Glutamatergic neuron (in vitro differentiated cells): ENCODE results near the gene TRAF1. TPM values are rescaled to one million over a fixed set of nuclear protein-coding genes. Genes with fewer than 3 reads are reported as not detected.

Source experiments
- DNase-seq: peaks from one replicate; pipeline ENCODE4 v3.0.0; 2022
- H3K27ac Mint-ChIP-seq: one replicate; pipeline ENCODE4 v1.8.0; 2020; ENCODE audit warnings: mild to moderate bottlenecking, mixed read lengths, inconsistent platforms; ENCODE audit not compliant: unreplicated experiment
- H3K27me3 Mint-ChIP-seq: one replicate; pipeline ENCODE4 v1.8.0; 2020; ENCODE audit warnings: mild to moderate bottlenecking, moderate library complexity, mixed read lengths, inconsistent platforms; ENCODE audit not compliant: unreplicated experiment
- H3K36me3 Mint-ChIP-seq: one replicate; pipeline ENCODE4 v1.8.0; 2020; ENCODE audit warnings: mild to moderate bottlenecking, mixed read lengths, inconsistent platforms; ENCODE audit not compliant: unreplicated experiment
- H3K4me1 Mint-ChIP-seq: one replicate; pipeline ENCODE4 v1.8.0; 2020; ENCODE audit warnings: mild to moderate bottlenecking, low read depth, mixed read lengths, inconsistent platforms; ENCODE audit not compliant: unreplicated experiment
- H3K4me3 Mint-ChIP-seq: one replicate; pipeline ENCODE4 v1.8.0; 2020; ENCODE audit warnings: mild to moderate bottlenecking, mixed read lengths, inconsistent platforms; ENCODE audit not compliant: unreplicated experiment
- H3K9me3 Mint-ChIP-seq: one replicate; pipeline ENCODE4 v1.8.0; 2020; ENCODE audit warnings: mild to moderate bottlenecking, moderate library complexity, mixed read lengths, inconsistent platforms; ENCODE audit not compliant: unreplicated experiment
- total RNA-seq: library from RNA; stranded (reverse); fragmentation: NEBNext Ultra II Directional; extraction: Animal tissue kit (Norgen Biotek cat#: 25700); gene quantifications from one replicate; pipeline ENCODE4 v1.2.1, GENCODE V29; 2021; ENCODE audit not compliant: unreplicated experiment
- TF ChIP-seq, protein P1 (sequence below): fragments of 200-600 bp; sonication (generic); IDR thresholded peaks from one replicate; pipeline ENCODE4 v1.5.0; 2021; ENCODE audit not compliant: partially characterized antibody, unreplicated experiment

Gene TRAF1
- total RNA-seq, 1 donor from 2014 or later, result 1.6 TPM

- no peak overlapping the region for H3K4me3 Mint-ChIP-seq
- H3K4me1 Mint-ChIP-seq, result peaks cover 7% of the 10 kb centered on the region
- DNase-seq, result no peak
- no peaks in the 10 kb centered on the region for H3K9me3 Mint-ChIP-seq
- H3K36me3 Mint-ChIP-seq, result no peaks in the 10 kb centered on the region
- TF ChIP-seq, protein P1, sequence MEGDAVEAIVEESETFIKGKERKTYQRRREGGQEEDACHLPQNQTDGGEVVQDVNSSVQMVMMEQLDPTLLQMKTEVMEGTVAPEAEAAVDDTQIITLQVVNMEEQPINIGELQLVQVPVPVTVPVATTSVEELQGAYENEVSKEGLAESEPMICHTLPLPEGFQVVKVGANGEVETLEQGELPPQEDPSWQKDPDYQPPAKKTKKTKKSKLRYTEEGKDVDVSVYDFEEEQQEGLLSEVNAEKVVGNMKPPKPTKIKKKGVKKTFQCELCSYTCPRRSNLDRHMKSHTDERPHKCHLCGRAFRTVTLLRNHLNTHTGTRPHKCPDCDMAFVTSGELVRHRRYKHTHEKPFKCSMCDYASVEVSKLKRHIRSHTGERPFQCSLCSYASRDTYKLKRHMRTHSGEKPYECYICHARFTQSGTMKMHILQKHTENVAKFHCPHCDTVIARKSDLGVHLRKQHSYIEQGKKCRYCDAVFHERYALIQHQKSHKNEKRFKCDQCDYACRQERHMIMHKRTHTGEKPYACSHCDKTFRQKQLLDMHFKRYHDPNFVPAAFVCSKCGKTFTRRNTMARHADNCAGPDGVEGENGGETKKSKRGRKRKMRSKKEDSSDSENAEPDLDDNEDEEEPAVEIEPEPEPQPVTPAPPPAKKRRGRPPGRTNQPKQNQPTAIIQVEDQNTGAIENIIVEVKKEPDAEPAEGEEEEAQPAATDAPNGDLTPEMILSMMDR, result no peak
- H3K27ac Mint-ChIP-seq, result no peak overlapping the region
- H3K27me3 Mint-ChIP-seq, result peaks cover 2% of the 10 kb centered on the region
Measured at GRCh38 chr9:120970244-120970643, 43.6 kb upstream of the TRAF1 start.

GRCh38 chr9:120966013-120966369 is 39.4 kb upstream of the TRAF1 start:
- Mint-ChIP-seq H3K4me3 (no peak overlapping the region), H3K36me3 (no peaks in the 10 kb centered on the region), H3K4me1 (peaks cover 7% of the 10 kb centered on the region), H3K27ac (no peak overlapping the region), H3K9me3 (no peaks in the 10 kb centered on the region), H3K27me3 (peaks cover 2% of the 10 kb centered on the region)
- DNase-seq, result no peak
- TF ChIP-seq, protein P1, result no peak

DNA sequence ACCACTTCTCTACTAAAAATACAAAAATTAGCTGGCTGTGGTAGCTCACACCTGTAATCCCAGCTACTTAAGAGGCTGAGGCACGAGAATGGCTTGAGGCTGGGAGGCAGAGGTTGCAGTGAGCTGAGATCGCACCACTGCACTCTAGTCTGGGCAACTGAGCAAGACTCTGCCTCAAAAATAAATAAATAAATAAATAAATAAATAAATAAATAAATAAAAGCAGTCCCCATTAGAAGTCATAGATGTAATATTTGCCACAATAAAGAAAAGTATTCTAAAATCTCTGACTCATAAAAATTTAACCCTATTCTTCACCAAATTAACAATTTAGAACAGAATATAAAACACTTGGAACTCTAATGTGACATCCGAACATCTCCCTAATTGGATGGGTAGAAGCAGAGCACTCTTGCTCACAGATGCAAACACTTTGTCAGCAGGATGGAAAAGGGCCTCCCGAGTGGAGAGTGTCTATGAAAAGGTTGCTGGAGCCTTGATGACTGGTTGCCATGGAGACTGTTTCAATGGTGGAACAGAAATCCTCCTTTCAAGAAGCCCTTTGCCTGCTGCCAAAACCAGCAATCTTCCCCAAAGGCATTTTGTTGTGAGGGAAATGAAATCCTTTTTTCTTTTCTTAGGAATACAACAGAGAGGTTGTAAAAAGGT is 38.9 kb upstream of the TRAF1 start:
- Mint-ChIP-seq H3K4me1 (peaks cover 7% of the 10 kb centered on the region), H3K36me3 (no peaks in the 10 kb centered on the region), H3K9me3 (no peaks in the 10 kb centered on the region), H3K27me3 (peaks cover 2% of the 10 kb centered on the region), H3K27ac (no peak overlapping the region), H3K4me3 (no peak overlapping the region)
- DNase-seq, result no peak
- TF ChIP-seq, protein P1, result no peak

DNA sequence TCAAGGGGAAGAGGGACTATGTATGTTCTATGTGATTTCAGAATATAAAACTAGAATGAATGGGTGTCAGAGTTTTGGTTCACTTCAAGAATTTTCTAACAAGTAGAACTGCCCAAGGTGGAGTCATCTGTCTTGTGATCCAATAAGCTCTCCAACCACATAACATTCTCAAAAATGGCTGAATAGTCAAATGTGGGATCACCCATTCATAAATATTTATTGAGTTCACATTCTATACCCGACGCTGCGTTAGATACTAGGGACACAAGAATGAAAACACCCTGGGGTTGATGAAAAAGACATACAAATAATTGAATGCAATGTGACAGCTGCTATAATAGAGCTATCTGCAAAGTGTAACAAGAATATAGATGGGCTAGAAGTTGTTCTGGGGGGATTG is 35.3 kb upstream of the TRAF1 start:
- DNase-seq, result no peak
- H3K9me3 Mint-ChIP-seq, result no peaks in the 10 kb centered on the region
- no peak overlapping the region for H3K4me3 Mint-ChIP-seq
- H3K27me3 Mint-ChIP-seq, result no peaks in the 10 kb centered on the region
- no peaks in the 10 kb centered on the region for H3K36me3 Mint-ChIP-seq
- TF ChIP-seq, protein P1, result no peak
- no peak overlapping the region for H3K27ac Mint-ChIP-seq
- H3K4me1 Mint-ChIP-seq, result peaks cover 7% of the 10 kb centered on the region

- H3K36me3 Mint-ChIP-seq, result no peaks in the 10 kb centered on the region
- DNase-seq, result no peak
- TF ChIP-seq, protein P1, result no peak
Measured at GRCh38 chr9:120960001-120960400, 33.4 kb upstream of the TRAF1 start.

More at GRCh38 chr9:120960001-120960400, 33.4 kb upstream of the TRAF1 start:
- no peak overlapping the region for H3K4me3 Mint-ChIP-seq
- H3K9me3 Mint-ChIP-seq, result no peaks in the 10 kb centered on the region
- H3K27ac Mint-ChIP-seq, result no peak overlapping the region
- H3K27me3 Mint-ChIP-seq, result no peaks in the 10 kb centered on the region
- H3K4me1 Mint-ChIP-seq, result no peaks in the 10 kb centered on the region
